CD4-positive, alpha-beta T cell treated with Interleukin-15 for 1 hour (primary cell): Measurements from ENCODE around the gene MAPK9.

Source experiments
- DNase-seq: peaks from one replicate; pipeline ENCODE4 v3.0.0-alpha.2; 2020

Gene MAPK9

DNA sequence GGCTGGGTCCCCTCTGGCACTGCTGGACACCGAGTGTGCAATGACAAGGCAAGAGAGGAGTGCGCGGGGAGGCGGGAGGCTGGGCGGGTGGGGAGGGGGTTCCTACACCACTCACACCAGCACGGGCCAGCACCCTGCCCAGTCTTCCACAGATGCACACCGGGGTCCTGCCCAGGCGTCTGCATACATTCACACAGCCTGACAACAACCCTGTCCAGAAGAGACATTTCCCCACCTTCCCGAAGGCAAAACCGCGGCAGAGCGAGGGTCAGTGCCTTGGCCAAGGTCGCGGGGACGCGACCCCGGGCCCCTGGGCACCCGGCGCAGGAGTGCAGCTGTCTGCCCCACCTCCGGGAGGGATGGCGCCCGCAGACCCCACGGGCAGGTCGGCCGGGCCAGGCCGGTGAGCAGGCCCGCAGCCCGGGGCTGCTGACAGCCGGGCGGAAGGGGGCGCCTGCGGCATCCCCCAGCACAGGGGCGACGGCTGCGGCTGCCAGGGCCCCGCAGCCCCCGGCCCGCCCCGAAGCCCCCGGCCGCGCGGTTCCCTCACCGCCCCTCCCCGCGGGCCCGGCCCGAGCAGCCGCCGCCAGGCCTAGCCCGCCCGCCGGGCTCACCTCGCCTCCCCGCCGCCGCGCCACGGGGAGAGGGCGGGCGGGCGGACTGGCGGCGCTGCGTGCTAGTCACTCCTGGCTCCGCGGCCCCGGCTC is 496 bp downstream of the MAPK9 start:
- DNase-seq: no peak

DNA sequence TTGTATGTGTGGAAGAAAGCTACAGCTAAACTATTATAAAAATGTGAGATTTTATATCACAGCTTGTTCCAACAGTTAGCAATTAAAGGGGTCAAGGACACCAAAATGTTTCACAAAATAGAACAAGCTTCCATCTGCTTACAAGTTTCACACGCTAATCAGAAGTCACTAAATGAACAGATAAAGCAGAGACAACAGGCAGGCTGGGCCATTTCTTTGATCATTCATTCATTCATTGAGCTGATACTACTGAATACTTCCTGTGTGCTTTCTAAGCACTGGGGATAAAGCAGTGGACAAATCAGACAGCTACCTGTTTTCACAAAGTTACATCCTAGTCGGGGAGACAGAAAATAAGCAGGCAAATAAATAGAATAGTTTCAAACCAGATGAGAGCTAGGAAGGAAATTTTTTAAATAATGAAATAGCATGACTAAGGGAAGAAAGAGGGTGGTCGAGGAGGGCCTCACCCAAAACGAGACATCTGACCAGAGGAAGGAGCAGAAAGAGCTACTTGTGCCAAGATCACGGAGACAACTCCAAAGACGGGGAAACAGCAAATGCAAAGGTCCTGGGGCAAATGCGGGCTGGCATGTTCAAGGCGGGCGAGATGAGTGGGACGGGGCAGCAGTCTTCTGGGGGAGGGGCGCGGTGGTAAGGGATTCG is 1.2 kb downstream of the MAPK9 start:
- DNase-seq: no peak

DNA sequence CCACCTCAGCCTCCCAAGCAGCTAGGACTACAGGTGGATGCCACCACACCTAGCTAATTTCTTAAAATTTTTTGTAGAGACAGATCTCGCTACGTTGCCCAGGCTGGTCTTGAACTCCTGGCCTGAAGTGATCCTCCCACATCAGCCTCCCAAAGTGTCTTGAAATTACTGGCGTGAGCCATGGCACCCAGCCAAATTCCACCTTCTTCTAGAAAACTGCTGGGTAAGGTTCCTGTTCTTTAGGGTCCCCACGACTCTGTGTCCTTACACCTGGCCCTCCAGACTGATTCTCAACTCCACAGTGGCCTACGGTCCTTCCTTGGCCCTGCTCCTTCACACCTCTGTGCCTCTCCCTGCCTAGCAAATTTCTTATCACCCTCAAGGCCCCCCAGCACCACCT is 1.9 kb downstream of the MAPK9 start:
- no peak for DNase-seq

DNA sequence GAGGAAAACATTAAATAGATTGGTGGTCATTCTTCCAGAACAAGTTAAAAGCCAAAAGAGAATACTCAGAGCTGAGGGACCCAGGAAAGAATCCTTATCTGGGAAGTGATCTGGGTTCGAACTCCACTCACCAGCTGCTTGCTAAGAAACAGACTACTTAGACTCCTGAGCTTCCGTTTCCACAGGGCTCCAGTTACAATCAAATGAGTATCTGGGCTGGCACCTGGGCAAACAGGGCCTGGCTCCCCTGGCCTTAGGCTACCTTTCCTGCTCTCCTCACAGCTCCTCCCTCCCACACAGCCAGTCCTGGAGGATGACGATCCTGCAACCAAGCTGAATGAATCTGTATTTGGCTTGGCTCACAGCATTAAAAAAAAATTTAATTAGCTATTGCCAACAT is 2.5 kb downstream of the MAPK9 start:
- no peak for DNase-seq

DNA sequence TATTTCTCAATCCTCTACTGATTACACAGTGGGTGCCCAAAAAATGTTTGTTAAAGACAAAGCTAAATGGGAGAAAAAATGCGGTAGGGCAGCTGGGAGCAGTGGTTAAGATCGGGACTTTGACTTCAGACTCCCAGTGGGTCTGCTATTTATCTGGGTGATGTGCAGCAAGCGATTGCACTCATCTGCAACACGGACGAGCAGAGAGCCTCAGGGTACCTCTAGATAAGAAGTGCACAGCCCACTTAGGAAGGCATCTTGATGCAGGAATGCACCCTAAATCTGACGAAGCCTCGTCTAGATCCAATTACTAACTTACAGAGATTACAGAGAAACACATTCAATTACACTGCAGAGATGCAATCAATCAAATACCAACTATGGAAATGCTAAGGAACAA is 4.0 kb downstream of the MAPK9 start:
- DNase-seq: no peak

DNA sequence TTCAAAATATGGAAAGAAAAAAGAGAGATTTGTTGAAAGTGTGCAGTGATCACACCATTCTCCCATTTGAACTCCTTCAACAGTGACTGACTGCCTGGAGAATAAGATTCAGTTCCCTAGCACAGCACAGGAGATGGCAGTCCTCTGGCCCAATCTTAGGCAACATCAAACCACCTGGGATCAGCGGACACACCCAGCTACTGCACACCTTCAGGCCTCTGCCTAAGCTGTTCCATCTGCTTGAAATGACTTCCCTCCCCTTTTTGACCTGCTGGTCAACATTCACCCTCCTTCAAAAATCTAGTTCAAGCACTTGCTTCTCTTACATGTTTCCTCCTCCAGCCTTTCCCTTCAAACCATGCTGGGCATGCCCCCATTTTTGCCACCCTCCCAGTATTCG is 4.5 kb downstream of the MAPK9 start:
- no peak for DNase-seq

DNA sequence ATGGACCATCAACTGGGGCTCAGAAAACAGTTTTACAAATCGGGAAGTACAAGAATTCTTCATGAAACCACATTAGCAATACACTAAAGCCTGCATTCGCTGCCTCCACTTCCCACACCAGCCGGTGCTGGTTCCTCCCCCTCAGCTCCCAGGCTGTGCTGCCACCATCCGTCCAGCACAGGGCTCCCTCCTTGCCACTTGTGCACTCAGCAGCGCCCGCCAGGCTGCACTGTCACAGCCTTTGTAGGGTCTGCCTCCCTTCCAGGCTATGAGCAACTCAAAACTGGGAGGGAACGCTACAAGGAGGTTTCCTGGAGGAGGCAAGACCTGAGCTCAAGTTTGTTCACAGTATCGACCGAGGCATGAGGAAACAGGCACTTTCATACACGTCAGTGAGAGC is 7.7 kb downstream of the MAPK9 start:
- DNase-seq: no peak

DNA sequence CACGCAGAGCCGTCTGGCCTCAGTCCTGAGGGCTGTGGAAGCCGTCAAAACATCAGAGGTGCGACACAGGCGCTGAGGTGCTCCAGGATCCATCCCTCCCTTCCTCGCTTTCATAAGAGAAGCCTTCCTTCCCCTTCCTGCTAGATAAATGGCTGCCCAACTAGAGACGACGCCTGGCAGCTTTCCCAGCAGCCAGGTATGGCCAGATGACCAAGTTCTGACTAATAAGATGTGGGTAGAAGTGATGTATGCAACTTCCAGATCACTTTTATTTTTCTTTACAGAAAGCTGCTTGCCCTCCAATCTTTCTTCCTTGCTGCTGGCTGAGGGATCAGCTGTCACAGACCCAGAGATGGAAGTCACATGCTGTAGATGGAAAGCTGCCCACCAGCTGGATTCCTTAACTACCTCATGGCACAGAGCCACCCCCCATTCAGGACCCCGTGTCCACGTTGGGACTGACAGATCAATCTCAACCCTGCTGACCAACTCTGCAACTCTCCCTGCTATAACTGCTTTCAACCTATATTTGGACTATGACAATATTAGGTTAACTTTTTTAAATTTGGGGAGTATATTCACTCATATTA is 8.8 kb downstream of the MAPK9 start:
- no peak for DNase-seq

DNA sequence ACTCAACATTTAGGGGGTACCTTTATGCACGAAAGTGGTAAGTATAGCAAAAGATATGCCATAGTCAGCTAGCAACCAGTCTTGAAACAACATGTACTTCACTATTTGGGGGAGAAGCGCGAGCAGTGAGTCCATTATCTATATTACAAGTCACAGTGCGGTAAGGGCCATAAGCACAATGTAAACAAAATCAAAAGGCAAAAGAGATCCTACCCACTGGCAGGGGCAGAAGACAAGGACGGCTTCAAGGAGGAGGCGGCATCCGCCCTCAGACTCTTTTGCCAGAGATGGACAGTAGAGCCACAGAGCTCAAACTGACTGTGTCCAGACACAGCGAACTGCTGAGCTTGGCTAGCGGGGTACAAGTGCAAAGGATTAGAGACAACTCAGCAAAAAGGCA is 9.6 kb downstream of the MAPK9 start:
- DNase-seq: no peak

DNA sequence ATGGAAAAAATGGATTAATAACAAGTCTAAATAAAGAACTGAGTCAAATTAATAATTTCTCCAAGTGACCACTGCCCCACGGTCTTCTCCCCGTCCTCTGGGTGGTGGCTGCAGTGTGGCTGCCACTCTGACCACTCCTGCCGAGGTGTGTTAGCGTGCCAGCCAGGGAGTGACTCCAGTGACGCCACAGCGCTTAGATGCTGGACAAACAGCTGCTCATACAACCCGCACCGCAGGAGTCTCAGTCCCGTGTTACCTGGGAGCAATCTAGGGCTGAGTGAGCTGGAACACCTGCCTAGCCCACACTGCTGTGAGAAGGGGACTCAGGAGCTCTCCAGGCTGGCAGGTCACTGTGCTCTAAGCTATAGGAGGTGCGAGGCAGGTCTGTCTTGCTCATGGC is 10.2 kb downstream of the MAPK9 start:
- DNase-seq: no peak

DNA sequence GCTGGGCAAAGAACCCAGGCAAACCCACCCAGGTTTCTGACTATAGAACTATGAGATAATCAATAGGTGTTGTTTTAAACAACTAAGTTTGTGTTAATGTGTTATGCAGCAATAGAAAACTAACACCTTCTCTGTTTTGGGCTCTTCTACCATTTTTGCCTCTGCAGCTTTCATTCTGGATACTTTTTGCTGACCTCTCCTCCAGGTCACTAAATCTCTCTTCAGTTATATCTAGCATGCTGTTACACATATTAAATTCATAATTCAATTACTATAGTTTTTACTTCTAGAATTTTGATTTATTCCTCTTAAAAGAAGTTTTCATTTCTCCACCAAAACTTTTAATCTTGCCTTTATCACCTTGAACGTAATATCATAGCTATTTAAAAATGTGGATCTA is 17.2 kb downstream of the MAPK9 start:
- no peak for DNase-seq

DNA sequence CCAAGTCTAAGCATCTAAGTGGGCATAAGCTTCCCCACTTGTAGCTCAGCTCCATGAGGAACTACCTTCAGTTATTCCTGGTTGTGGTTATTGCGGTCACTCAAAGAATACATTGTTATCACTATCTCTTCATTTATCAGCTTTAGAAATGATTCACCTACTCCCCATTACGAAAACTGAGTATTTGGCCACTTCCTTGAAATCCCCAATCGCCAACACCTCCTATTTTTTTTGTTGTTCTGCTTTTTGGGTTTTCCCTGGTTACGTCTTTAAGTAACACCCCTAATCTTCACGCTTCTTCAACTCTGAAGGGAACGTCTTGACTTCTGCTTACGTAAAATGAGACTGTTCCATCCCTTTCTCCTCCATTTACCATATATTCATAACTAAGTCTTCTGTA is 20.7 kb downstream of the MAPK9 start:
- DNase-seq: no peak

DNA sequence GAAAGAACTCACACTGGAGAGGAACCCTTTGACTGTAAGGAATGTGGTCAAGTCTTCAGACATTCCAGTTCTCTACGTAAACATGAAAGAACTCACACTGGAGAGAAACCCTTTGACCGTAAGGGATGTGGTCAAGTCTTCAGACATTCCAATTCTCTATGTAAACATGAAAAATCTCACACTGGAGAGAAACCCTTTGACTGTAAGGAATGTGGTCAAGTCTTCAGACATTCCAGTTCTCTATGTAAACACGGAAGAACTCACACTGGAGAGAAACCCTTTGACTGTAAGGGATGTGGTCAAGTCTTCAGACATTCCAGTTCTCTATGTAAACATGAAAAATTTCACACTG is 32.6 kb downstream of the MAPK9 start:
- no peak for DNase-seq

DNA sequence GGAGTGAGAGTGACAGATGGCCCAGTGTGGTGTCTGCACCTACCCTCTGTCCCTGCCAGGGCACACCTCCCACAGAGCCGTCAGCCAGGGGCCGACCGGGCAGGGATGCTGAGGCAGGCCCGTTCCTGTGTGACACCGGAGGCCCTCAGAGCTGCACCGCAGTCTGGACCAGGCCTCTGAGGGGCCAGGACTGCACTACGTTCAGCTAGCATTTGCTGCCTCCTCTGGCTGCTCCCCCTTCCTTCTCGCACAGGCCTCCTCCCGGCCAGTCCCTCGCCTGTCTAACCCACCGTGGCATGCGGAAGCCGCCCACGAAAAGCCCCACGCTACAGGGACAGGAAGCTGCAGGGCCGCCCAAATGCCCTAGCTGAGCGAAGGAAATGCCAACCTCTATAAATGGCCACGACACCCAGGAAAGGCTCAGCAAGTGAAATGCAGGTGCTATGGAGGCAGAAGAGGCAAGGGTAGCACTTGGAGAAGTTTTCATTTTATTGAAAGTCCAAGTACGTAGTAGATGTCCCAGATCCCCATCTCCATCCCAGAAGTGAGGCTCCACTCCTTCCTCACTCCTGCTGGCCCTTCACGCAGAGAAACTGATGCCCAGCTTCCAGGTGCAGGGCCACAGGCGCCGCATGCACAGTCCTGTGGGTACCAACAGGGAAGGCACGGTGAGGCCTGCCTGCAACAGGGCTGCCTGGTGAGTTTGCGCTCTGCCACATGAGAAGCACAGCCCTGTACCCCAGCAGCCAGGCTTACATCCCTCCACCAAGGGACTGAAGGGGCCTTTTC is 38.7 kb downstream of the MAPK9 start:
- DNase-seq: no peak

DNA sequence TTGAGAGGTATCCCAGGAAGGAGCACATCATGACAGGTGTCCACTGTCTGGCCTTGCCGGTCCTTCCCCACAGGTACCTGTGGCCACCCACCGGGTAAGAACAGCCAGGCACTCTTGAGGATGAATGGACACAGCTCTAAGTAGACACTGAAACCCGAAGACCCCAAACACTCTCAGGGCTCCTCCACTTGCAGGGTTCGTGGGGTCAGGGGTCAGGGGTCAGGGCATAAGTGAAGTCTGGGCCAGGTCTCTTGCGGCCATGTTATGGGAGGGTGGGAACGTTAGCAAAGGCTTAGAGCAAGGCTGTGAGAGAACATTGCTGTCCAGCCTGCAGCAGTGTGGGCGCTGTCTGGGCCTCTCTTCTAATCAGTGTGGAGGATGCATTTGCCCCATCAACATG is 40.0 kb downstream of the MAPK9 start:
- no peak for DNase-seq

DNA sequence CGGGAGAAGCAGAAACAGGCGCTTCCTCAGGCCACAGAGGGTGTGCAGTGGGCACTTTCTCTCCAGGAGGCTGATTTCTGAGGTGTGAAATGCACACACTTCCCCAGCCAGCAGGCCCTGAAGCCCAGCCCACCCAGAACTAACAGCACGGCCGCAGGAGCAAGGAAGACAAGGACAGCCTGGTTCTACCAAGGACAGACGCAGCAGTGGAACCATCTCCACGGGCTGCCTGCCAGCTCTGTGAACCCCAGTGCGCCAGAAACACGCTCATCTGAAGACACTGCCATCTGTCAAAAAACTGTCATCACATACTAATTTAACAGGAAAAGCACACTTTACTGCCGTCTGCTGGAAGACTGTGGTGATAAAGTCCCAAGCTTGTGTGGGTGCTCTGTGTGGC is 40.7 kb downstream of the MAPK9 start:
- DNase-seq: no peak

DNA sequence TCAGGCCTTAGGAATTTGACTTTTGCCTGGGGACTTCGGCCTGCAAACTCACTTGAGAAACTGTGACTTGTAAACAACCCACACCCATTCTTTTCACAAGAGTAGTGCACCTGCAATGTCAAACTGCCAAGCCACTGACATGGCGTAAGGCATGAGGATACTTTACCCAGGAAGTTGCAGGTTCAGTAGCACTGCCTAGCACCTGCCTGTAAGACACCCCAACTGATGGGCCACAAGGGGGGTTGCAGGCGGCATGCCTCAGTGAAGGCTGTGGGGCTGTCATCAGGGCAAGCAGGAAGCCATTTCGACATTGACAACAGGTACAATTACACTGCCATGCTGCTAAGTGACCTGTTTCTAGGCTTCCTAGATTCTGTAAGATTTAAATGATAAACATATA is 41.6 kb downstream of the MAPK9 start:
- DNase-seq: no peak

DNA sequence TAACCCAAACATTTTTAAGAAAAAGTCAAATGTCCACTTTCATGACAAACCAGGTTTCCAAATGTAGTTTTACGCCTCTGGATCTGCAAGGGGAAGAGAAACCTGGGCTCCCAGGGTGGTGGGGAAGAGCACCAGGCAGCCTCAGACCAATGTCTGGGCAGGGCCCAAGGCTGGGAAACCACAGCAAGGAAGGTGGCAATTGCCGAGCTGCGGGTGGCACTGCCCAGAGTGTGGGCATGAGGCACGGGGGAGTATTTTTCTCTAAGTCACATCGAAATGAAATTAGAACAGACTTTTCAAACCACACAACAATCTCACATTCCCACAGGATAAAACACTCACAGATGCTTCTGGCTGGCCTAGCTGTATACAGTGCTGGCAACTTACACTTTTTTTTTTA is 50.3 kb downstream of the MAPK9 start:
- no peak for DNase-seq

DNA sequence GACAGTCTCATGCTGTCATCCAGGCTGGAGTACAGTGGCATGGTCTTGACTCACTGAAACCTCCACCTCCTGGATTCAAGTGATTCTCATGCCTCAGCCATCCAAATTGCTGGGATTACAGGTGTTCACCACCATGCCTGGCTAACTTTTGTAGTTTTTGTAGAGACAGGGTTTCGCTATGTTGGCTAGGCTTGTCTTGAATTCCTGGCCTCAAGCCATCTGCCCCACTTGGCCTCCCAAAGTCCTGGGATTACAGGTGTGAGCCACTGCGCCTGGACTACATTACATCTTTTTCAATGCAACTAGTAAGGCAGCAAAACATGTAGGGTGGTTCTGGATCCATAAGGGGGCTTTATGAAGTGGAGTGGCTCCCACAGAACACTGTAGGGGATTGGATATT is 53.3 kb downstream of the MAPK9 start:
- DNase-seq: no peak

DNA sequence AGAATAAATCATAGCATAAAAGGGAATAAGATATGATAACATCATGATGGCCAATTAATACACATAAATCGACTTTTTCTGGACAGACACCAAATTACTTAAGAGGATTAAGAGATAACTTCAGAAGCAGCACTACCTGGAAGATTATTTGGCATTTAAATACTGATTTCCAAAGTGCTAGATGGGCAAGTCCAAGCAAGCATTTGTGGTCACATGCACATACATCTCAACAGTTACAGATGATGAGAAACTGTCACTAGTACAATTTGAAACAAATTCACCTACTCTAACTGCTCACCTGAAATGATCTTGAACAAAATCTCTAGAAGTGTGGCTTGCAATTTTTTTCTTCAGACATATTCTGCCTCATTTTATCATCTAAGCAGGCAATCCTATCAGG is 56.0 kb downstream of the MAPK9 start:
- no peak for DNase-seq

DNA sequence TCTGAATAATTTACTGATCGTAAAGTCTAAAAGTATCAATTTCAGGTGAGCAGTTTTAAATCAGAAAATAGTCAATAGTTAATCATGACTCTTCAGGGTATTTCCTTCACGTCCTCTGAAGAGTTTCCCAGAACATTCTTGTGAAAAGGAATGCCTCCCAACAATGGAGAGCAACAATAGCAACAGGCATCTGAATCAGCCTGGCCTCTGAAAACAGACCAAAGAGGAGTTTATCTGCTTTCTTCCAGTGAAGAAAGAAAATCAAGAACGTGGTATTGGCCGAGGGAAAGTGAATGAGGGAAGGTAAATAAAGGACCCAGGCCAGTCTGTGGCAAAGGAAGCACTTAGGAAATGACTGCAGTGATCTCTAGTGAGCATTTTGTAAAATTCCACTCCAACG is 56.8 kb downstream of the MAPK9 start:
- DNase-seq: no peak

DNA sequence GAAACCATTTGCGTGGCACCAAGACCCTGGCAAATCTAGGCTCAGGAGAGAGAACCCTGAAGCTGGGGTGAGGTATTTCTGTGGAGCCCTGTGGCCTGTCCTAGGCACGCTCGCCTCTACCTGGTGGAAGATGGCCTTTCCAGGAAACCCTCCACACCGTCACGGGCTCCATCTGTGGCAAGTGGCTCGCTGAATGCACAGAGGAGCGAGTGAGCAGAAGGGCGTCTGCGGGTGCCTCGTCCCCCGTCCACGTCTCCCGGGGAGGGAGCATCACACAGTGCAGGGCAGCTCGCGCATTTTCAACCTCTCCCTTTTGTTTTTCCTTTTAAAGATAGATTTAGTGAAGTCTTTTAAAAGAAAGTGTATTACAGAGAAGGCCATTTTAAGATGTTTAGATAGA is 57.6 kb downstream of the MAPK9 start:
- no peak for DNase-seq

DNA sequence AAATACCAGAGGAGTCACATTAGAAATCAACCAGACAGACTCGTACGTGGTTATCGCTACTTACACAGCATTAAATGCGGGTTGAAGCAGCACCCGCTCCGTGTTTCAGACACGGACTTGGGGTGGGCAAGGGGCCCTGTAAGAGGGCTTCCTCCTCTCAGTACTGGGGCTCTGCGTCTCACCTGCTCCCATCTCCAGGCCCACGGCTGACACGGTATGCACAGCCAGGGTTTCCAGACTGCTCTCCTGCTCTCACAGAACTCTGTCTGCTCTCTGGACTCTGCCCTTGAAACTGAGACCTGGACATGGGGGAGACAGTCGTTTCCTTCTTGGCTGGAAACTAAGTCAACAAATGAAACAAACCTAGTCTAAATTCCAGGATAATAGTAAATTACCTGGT is 58.2 kb downstream of the MAPK9 start:
- DNase-seq: no peak

DNA sequence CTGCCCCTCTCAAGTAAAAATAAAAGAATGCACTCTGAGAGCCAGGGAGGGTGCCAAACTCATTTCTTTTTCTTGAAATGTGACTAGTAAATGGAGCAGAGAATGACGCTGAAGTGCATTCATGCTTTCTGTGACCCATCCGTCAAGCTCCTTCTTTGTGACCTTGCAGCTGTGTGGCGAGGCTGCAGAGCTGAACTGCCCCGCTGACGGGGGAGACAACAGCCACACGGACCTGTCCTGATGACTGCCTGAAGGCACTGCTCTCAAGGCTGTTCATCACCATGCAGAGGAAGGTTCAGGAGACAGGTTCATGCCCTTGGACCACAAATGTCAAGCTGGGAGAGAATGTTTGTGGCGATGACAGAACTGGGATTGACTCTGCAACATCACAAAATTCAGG is 61.9 kb downstream of the MAPK9 start:
- DNase-seq: no peak
